RWPE2 (cell line): ENCODE measurements around the gene TNS3.

Experiments used
- ATAC-seq: fragments of 200-7000 bp; cut with Tn5 transposase; 3 replicates; pipeline ENCODE4 v1.9.1; 2021; ENCODE audit warnings: low read depth
- DNase-seq: peaks from one replicate; pipeline ENCODE4 v3.0.0-alpha.2; 2020; ENCODE audit warnings: low spot score
- H3K27ac ChIP-seq: fragments of 450-650 bp; 2 replicates; pipeline ENCODE4 v1.5.1; 2017; ENCODE audit warnings: mild to moderate bottlenecking; ENCODE audit not compliant: poor library complexity, severe bottlenecking
- H3K27me3 ChIP-seq: fragments of 250-450 bp; sonication (Bioruptor Pico); 2 replicates; pipeline ENCODE4 v1.5.1; 2021; ENCODE audit warnings: mild to moderate bottlenecking, moderate library complexity; ENCODE audit not compliant: insufficient read depth, poor library complexity, severe bottlenecking
- H3K36me3 ChIP-seq: fragments of 250-450 bp; sonication (Bioruptor Pico); 2 replicates; pipeline ENCODE4 v1.5.1; 2020; ENCODE audit warnings: low read depth, mild to moderate bottlenecking, moderate library complexity
- H3K4me1 ChIP-seq: fragments of 250-450 bp; sonication (Bioruptor Pico); 2 replicates; pipeline ENCODE4 v1.5.1; 2021; ENCODE audit warnings: mild to moderate bottlenecking, moderate library complexity; ENCODE audit not compliant: insufficient read depth, poor library complexity, severe bottlenecking
- H3K4me3 ChIP-seq: fragments of 250-450 bp; sonication (Bioruptor Pico); 2 replicates; pipeline ENCODE4 v1.5.1; 2021; ENCODE audit warnings: mild to moderate bottlenecking, moderate library complexity; ENCODE audit not compliant: severe bottlenecking
- H3K9me3 ChIP-seq: fragments of 250-450 bp; sonication (Bioruptor Pico); 2 replicates; pipeline ENCODE4 v1.5.1; 2021; ENCODE audit warnings: mild to moderate bottlenecking, moderate library complexity; ENCODE audit not compliant: severe bottlenecking
- TF ChIP-seq, protein P1 (sequence below): fragments of 450-650 bp; IDR thresholded peaks from one replicate; pipeline ENCODE4 v1.5.1; 2017; ENCODE audit warnings: mild to moderate bottlenecking, moderate library complexity; ENCODE audit not compliant: poor library complexity, severe bottlenecking

TNS3 gene

DNA sequence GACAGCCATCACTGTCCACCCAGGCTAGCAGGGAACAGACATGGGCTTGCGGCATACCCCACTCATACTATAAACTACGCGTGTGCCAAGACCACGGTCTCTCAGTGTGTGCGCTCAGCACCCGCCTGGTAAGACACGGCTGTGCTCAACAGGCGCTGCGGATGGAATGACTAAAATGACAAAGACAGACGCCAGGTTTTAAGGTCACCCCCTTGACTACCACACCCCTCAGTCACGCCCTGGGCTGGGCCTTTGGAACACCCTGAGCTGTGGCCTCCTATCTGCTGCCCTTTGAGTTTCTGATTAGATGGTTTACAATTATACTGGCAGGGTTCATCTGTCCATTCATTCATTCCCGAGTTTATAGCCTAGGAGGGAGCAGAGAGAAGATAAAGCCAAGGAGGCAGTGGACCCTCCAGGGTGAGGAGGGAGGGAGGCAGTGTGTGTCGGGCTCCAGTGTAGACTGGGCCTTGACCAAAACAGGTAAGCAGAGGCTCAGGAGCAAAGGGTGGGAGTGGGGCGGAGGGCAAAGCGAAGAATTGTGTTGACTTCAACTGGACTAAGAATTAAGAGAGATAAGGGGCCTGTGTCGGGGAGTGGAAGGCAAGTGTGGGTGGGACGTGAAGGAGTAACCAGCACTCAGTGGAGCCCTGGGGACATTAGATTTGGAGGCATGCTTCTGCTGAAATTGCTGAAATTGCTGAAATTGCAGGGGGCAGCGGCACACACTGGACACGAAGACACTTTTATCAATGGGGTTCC, 35.0 kb downstream of the TNS3 start:
- Histone ChIP-seq H3K27me3 (no peaks in the 10 kb centered on the region), H3K36me3 (no peaks in the 10 kb centered on the region; the same call in 1 of the 2 replicates), H3K9me3 (no peaks in the 10 kb centered on the region), H3K4me1 (no peaks in the 10 kb centered on the region), H3K4me3 (no peak overlapping the region), H3K27ac (no peak overlapping the region)
- DNase-seq, result no peak
- no peak for ATAC-seq
- TF ChIP-seq, protein P1, sequence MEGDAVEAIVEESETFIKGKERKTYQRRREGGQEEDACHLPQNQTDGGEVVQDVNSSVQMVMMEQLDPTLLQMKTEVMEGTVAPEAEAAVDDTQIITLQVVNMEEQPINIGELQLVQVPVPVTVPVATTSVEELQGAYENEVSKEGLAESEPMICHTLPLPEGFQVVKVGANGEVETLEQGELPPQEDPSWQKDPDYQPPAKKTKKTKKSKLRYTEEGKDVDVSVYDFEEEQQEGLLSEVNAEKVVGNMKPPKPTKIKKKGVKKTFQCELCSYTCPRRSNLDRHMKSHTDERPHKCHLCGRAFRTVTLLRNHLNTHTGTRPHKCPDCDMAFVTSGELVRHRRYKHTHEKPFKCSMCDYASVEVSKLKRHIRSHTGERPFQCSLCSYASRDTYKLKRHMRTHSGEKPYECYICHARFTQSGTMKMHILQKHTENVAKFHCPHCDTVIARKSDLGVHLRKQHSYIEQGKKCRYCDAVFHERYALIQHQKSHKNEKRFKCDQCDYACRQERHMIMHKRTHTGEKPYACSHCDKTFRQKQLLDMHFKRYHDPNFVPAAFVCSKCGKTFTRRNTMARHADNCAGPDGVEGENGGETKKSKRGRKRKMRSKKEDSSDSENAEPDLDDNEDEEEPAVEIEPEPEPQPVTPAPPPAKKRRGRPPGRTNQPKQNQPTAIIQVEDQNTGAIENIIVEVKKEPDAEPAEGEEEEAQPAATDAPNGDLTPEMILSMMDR, result no peak

GRCh38 chr7:47546171-47546570, 35.7 kb downstream of the TNS3 start:
- DNase-seq, result no peak
- TF ChIP-seq, protein P1, result no peak

GRCh38 chr7:47544416-47544815, 37.5 kb downstream of the TNS3 start:
- Histone ChIP-seq H3K9me3 (no peaks in the 10 kb centered on the region), H3K36me3 (no peaks in the 10 kb centered on the region; the same call in 1 of the 2 replicates), H3K4me1 (peaks cover 4% of the 10 kb centered on the region), H3K4me3 (no peak overlapping the region), H3K27ac (no peak overlapping the region), H3K27me3 (no peaks in the 10 kb centered on the region)
- DNase-seq (no peak), ATAC-seq (no peak)
- TF ChIP-seq, protein P1, result no peak

More at GRCh38 chr7:47546171-47546570, 35.7 kb downstream of the TNS3 start:
- Histone ChIP-seq H3K4me3 (no peak overlapping the region), H3K4me1 (no peaks in the 10 kb centered on the region), H3K36me3 (no peaks in the 10 kb centered on the region; the same call in 1 of the 2 replicates), H3K27me3 (no peaks in the 10 kb centered on the region), H3K27ac (no peak overlapping the region), H3K9me3 (no peaks in the 10 kb centered on the region)
- ATAC-seq, result no peak

DNA sequence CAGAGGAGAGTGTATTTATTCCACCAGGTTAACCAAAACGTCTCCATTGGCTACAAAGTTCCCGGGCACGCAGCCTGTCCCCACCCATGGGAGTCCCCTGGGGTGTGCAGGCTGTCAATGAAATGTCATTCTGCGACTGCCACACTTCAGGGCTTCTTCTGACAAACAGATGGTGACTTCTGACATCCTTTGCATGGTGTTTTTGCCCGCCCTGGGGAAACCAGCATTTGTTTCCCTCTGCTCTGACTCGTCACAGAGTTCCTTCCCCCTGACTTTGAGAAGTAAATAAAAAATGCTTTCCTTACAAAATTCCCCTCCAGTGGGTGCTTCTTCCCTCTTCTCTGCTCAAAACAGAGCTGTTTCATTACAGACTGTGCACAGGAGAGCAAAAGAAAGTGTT, 38.2 kb downstream of the TNS3 start:
- no peak overlapping the region for H3K4me3 ChIP-seq
- no peaks in the 10 kb centered on the region for H3K27me3 ChIP-seq
- TF ChIP-seq, protein P1, result no peak
- ATAC-seq (no peak), DNase-seq (no peak)
- H3K27ac ChIP-seq, result no peak overlapping the region
- no peaks in the 10 kb centered on the region for H3K9me3 ChIP-seq
- H3K36me3 ChIP-seq, result no peaks in the 10 kb centered on the region; the same call in 1 of the 2 replicates
- peaks cover 11% of the 10 kb centered on the region for H3K4me1 ChIP-seq

GRCh38 chr7:47543056-47543455, 38.9 kb downstream of the TNS3 start:
- H3K27me3 ChIP-seq, result no peaks in the 10 kb centered on the region
- H3K4me3 ChIP-seq, result no peak overlapping the region
- H3K27ac ChIP-seq, result no peak overlapping the region
- H3K9me3 ChIP-seq, result no peaks in the 10 kb centered on the region
- TF ChIP-seq, protein P1, result no peak
- ATAC-seq (no peak), DNase-seq (no peak)
- peaks cover 18% of the 10 kb centered on the region for H3K4me1 ChIP-seq
- H3K36me3 ChIP-seq, result no peaks in the 10 kb centered on the region; the same call in 1 of the 2 replicates
